Measurements from ENCODE around the gene ATP6V0E1. TPM values are rescaled to one million over a fixed set of nuclear protein-coding genes. Genes with fewer than 3 reads are reported as not detected.

ATP6V0E1 gene
- total RNA-seq, 1 experiment from 2014 or later = 84.6 TPM

- TF ChIP-seq JUND (IDR thresholded peaks at IDR 0.05) (no peak), FOSL1 (IDR thresholded peaks at IDR 0.05; ENCODE audit: low read depth) (no peak), ZFX (IDR thresholded peaks at IDR 0.05) (no peak), CTCF (IDR thresholded peaks at IDR 0.05 in 2 of 3, conservative IDR thresholded peaks at IDR 0.05 in 1 of 3; ENCODE audit: borderline replicate concordance in 1 of 3, insufficient read depth in 1 of 3, low read depth in 2 of 3, low read length in 2 of 3) (no peak), RAD21 (IDR thresholded peaks at IDR 0.05; ENCODE audit: low read depth) (no peak), TCF7L2 (IDR thresholded peaks at IDR 0.05; ENCODE audit: borderline replicate concordance, extremely low read depth, insufficient read depth, insufficient read length) (no peak), REST (IDR thresholded peaks at IDR 0.05; ENCODE audit: low read depth) (no peak), ZNF274 (IDR thresholded peaks at IDR 0.05; ENCODE audit: low read depth, low read length) (no peak)
- BruUV-seq (replicated peaks) = no TSS peak
- ChIA-PET POLR2A (no interaction called here), RAD21 (ENCODE audit: low non-redundant PET in 1 of 2, low total read pairs in 2 of 2, uncharacterized antibody in 2 of 2, unreplicated experiment in 2 of 2) (no interaction called here), CTCF (no interaction called here)
- Histone ChIP-seq H3K9me2 (ENCODE audit: insufficient read depth) (no peaks in the 10 kb centered on the region), H3K4me1 (ENCODE audit: control insufficient read depth in 1 of 2, insufficient read depth in 2 of 2, low read length in 2 of 2) (peaks cover 0 to 32% of the 10 kb centered on the region in 2 experiments; a peak in 1 of 4 replicates), H3K9ac (ENCODE audit: low read length) (no peak overlapping the region), H3K4me3 (replicated peaks in 1 of 2; ENCODE audit: low read depth in 1 of 2, low read length in 2 of 2) (no peak overlapping the region), H3K36me3 (ENCODE audit: control insufficient read depth in 1 of 2, insufficient read depth in 2 of 2, low read length in 2 of 2) (no peaks in the 10 kb centered on the region), H3K27ac (ENCODE audit: low read depth, low read length) (no peak overlapping the region), H3K4me2 (ENCODE audit: low read length) (no peak overlapping the region), H3K79me2 (ENCODE audit: insufficient read depth, low read length) (no peaks in the 10 kb centered on the region), H3K27me3 (ENCODE audit: insufficient read depth, low read length) (no peaks in the 10 kb centered on the region), H4K20me1 (ENCODE audit: insufficient read depth) (no peaks in the 10 kb centered on the region), H2AFZ (ENCODE audit: low read depth, low read length, poor library complexity, severe bottlenecking) (no peak overlapping the region), H3K9me3 (ENCODE audit: control insufficient read depth in 1 of 2, insufficient read depth in 1 of 2, low read depth in 1 of 2, low read length in 2 of 2) (no peaks in the 10 kb centered on the region)
- DNase-seq (ENCODE audit: low read depth, low spot score) (no peak), ATAC-seq (no peak)
- intact Hi-C loops (cut with micrococcal nuclease) = no loop called here
These were observed 34.1 kb upstream of the ATP6V0E1 start for GRCh38 chr5:172949426-172949825.

Measured in HCT116 (cell line).